Measurements from ENCODE around the gene PRIM2.
"Not testable (repeated sequence)": the region's sequence is repeated elsewhere in the genome, so short reads cannot be mapped to it uniquely, and the experiment has no call there.

Gene PRIM2

DNA sequence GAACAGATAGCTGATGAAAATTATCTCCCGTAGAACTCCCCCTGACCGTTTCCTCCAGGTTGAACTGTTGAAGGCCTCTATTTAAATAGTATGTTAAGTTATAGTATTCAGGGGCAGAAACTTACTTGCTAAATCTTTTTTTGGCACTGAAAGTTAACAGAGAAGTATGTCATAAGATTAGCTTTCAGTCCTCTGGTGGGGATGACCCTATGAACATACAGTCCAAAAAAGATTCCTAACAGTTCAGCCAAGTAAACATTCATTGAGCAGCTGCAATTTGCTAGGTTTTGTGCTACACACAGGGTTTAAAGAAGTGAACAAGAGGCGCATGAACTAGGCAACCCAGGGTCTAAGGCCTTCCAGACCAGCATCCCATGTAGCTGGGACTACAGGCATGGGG, 264.2 kb downstream of the PRIM2 start:
- DNase-seq (ENCODE audit: low read depth in 2 of 2, low spot score in 1 of 2): not testable (repeated sequence)

DNA sequence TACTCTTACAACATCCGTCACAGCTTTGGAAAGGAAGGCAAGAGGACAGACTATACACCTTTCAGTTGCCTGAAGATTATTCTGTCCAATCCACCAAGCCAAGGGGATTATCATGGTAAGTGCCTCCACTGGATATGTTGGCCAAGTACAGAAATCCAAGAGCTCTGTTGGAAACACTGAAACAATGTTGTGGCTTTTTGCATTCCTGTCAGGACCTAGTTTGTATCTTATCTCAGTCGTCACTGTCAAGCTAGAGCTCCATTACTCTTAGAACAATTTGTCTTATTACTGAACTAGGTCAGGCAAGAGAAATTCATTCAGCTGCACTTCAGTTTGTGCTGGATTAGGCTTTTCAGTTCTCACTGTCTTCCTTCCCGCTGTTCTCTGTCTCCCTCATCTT, 283.7 kb downstream of the PRIM2 start:
- DNase-seq (ENCODE audit: low read depth in 2 of 2, low spot score in 1 of 2): not testable (repeated sequence)

DNA sequence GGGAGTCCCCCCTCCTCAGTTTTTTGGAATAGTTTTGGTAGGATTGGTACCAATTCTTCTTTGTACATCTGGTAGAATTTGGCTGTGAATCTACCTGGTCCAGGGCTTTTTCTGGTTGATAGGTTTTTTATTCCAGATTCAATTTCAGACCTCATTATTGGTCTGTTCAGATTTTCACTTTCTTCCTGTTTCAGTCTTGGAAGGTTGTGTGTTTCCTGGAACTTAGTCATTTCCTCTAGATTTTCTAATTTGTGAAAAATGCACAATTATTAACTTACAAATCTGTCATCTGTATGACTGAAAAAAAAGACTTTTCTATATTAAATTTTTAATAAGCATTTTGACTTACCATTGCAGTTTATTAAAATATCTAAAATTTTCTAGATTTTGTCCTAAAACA, 287.9 kb downstream of the PRIM2 start:
- DNase-seq (ENCODE audit: low read depth in 2 of 2, low spot score in 1 of 2): not testable (repeated sequence)

DNA sequence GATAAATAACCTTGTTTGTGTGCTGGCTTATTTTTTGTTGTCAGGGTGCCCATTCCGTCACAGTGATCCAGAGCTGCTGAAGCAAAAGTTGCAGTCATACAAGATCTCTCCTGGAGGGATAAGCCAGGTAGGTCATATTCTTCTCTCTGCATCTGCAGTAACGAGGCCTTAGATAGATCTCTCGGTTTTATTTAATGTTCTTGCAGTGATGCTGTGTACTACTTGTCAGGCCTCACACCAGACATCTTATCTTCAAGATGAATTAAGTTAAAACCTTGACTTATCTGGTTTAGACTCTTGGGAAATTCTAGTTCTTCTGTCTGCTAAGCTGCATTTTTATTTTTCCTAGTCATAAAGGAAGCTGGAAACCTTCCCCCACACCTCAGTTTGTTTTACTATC, 288.9 kb downstream of the PRIM2 start:
- DNase-seq (ENCODE audit: low read depth in 2 of 2, low spot score in 1 of 2): not testable (repeated sequence)

GRCh38 chr6:57610612-57611011, 293.2 kb downstream of the PRIM2 start:
- DNase-seq (ENCODE audit: low read depth in 2 of 2, low spot score in 1 of 2): not testable (repeated sequence)

DNA sequence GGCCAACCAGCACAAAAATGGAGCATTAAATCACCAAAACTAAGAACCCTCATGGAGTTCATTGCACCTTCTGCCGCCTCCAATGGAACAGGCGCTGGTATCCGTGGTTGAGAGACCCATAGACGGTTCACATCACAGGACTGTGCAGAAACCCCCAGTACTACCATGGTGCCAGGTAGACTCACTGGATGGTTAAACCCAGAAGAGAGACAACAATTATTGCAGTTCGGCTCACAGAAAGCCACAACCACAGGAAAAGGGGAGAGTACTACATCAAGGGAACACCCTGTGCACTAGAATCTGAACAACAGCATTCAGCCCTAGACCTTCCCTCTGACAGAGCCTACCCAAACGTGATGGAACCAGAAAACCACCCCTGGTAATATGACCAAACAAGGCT, 301.5 kb downstream of the PRIM2 start:
- not testable (repeated sequence) for DNase-seq (ENCODE audit: low read depth in 2 of 2, low spot score in 1 of 2)

- DNase-seq (ENCODE audit: low read depth in 2 of 2, low spot score in 1 of 2): not testable (repeated sequence)
Observed at GRCh38 chr6:57631773-57632172, 314.3 kb downstream of the PRIM2 start.

GRCh38 chr6:57658526-57658925, 341.1 kb downstream of the PRIM2 start:
- not testable (repeated sequence) for DNase-seq (ENCODE audit: low read depth in 2 of 2, low spot score in 1 of 2)

DNA sequence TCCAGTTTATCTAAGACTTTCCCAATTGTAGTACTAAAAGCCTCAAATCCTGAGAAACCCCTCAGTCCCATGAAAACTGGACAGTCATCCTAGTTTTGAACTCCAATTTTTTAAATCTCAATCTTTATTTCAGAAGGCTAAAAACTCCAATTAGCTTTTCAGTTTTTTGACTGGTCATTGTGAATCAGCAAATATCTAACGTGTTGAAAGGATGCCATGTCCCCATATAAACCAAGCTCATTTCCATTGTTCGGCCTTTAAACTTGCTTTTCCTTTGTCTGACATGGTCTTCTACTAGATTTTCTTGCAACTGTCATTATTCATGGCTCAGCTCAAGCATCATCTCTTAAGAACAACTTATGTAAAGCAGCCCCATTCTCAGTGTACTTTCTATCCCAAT, 342.4 kb downstream of the PRIM2 start:
- DNase-seq (ENCODE audit: low read depth in 2 of 2, low spot score in 1 of 2): not testable (repeated sequence)

GRCh38 chr6:57660940-57661339, 343.5 kb downstream of the PRIM2 start:
- DNase-seq (ENCODE audit: low read depth in 2 of 2, low spot score in 1 of 2): not testable (repeated sequence)

DNA sequence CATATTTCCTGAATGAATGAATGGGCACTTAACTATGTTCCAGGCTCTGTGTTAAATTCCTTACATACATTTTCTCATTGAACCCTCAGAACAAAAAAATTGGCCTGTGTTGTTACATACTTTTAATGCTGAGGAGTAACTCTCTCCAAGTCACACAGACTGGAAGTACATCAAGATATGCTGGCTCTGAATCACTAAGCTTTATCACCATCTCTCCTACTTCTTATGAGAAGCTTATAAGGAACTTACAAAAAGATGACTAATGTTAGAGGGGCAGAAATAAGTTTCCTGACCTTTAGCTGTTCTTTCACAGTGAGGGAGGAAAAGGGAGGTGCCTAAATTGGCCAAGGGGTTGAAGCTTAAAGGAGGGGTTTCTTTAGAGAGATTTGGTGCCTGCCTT, 350.7 kb downstream of the PRIM2 start:
- DNase-seq (ENCODE audit: low read depth in 2 of 2, low spot score in 1 of 2): not testable (repeated sequence)

- DNase-seq (ENCODE audit: low read depth in 2 of 2, low spot score in 1 of 2): not testable (repeated sequence)
Observed at GRCh38 chr6:57671237-57671636, 353.8 kb downstream of the PRIM2 start.

GRCh38 chr6:57671937-57672627, 354.7 kb downstream of the PRIM2 start:
- not testable (repeated sequence) for DNase-seq (ENCODE audit: low read depth in 2 of 2, low spot score in 1 of 2)

- DNase-seq (ENCODE audit: low read depth in 2 of 2, low spot score in 1 of 2): not testable (repeated sequence)
Observed at GRCh38 chr6:57673281-57673680, 355.9 kb downstream of the PRIM2 start.

DNA sequence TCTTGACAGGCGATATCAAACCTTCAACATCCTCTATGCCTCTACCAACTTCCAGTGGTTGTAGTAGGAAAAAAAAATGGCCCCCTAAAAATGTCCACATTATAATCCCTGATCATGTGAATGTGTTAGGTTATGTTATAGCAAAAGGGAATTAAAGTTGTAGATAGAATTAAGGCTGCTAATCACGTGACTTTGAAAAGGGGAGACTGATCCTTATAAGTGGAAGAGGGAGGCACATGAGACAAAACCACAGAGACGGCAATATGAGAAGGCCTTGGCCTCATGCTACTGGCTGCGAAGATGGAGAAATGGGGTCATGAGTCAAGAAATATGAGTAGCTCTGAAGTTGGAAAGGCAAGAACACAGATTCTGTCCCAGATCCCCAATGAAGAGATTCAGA, 358.0 kb downstream of the PRIM2 start:
- not testable (repeated sequence) for DNase-seq (ENCODE audit: low read depth in 2 of 2, low spot score in 1 of 2)

DNA sequence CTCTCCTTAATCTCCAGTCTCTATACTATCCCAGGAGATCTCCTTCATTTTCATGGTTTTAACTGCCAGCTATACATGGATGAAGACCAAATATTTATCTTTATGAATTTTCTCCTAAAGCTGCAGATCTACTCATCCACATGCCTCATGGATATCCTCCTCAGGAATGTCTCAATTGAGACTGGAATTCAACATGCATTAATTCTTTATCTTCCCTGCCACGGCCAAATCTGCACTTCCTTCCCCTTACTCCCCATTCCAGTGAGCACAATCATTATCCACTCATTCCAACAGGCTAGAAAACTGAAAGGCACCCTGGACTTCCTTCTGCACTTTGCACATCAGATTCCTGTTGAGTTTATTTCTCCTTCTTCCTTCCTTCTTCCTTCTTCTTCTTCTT, 379.0 kb downstream of the PRIM2 start:
- DNase-seq (ENCODE audit: low read depth in 2 of 2, low spot score in 1 of 2): not testable (repeated sequence)

Data from stimulated activated CD8-positive, alpha-beta memory T cell treated with anti-CD3 and anti-CD28 coated beads, Interleukin-4, amount 100 ng/mL, for 1 hour (primary cell).